ENCODE results near the gene SLAMF9. TPM values are rescaled to one million over a fixed set of nuclear protein-coding genes. Genes with fewer than 3 reads are reported as not detected.

Gene SLAMF9
- total and polyA plus RNA-seq, 2 donors (not counting 3 experiments of a cell fraction or from before 2014, with no cell fraction given), result not detected

- Histone ChIP-seq H3K9me1 (replicated peaks; ENCODE audit: control insufficient read depth, extremely low read depth, insufficient read depth, low read length) (no peaks in the 10 kb centered on the region), H2AFZ (ENCODE audit: low read depth, low read length) (peak overlapping the region; percentile 58), H3K36me3 (ENCODE audit: control insufficient read depth in 2 of 2, extremely low read depth in 1 of 2, insufficient read depth in 2 of 2, low read length in 2 of 2) (no peaks in the 10 kb centered on the region), H3K27ac (ENCODE audit: insufficient read depth, low read depth, low read length) (no peak overlapping the region), H3K27me3 (ENCODE audit: control insufficient read depth in 2 of 2, insufficient read depth in 2 of 2, low read length in 2 of 2) (peaks cover 22 to 36% of the 10 kb centered on the region in 2 experiments), H3K9ac (replicated peaks; ENCODE audit: extremely low read depth, insufficient read depth, low read length) (no peak overlapping the region), H3K4me2 (ENCODE audit: insufficient read depth, low read length) (peak overlapping the region; percentile 49), H4K20me1 (replicated peaks; ENCODE audit: control insufficient read depth, extremely low read depth, insufficient read depth, low read length) (no peaks in the 10 kb centered on the region), H3K79me2 (ENCODE audit: control insufficient read depth, insufficient read depth, low read length) (no peaks in the 10 kb centered on the region), H3K4me1 (ENCODE audit: control insufficient read depth, extremely low read depth, insufficient read depth, low read length) (peaks cover 5% of the 10 kb centered on the region), H3K4me3 (replicated peaks in 1 of 3; ENCODE audit: insufficient read depth in 1 of 3, low read depth in 1 of 3, low read length in 3 of 3) (peak overlapping the region in 1 of 3 experiments; percentile 16), H3K9me3 (replicated peaks; ENCODE audit: control insufficient read depth, insufficient read depth, low read length) (no peaks in the 10 kb centered on the region)
- ChIA-PET POLR2A (no interaction called here), CTCF (interaction anchor here (0.9 to 13.3 kb wide), 14 partner anchors 8 to 813 kb away, joined by 3 to 169 read pairs (median 4); partner anchors contain the start of genes DUSP23 and TAGLN2)
- TF ChIP-seq EZH2 (IDR thresholded peaks at IDR 0.05; ENCODE audit: borderline replicate concordance, low read depth, low read length, severe bottlenecking), result peak; percentile 10
- TF ChIP-seq CTCF (IDR thresholded peaks at IDR 0.05; ENCODE audit: extremely low read depth in 1 of 2, insufficient read depth in 1 of 2, low read depth in 1 of 2, low read length in 2 of 2), result no peak
- no TSS peak for BruUV-seq (replicated peaks)
- dilution Hi-C loops (cut with MboI; ENCODE audit: extremely low pct_ligation_motif_present, low sequenced_read_pairs), result no loop called here
- FAIRE-seq, result no peak
- DNase-seq (ENCODE audit: low read depth, low spot score), result no peak
- intact Hi-C loops (cut with micrococcal nuclease), result loop anchor here (1.0 to 2.0 kb wide), 4 partner anchors 20 to 165 kb away; partner anchors contain the start of genes DUSP23 and TAGLN2
Measured at GRCh38 chr1:159944623-159945455, 9.2 kb downstream of the SLAMF9 start.

Data from endothelial cell of umbilical vein (primary cell).